HEK293T (cell line): ENCODE results near the gene NR1H3.

ENCODE experiments used
- ARNT ChIP-seq: fragments of 450-650 bp; IDR thresholded peaks from 2 replicates; pipeline ENCODE4 v1.6.1; 2017; ENCODE audit warnings: mild to moderate bottlenecking
- BHLHE40 ChIP-seq: fragments of 450-650 bp; IDR thresholded peaks from 2 replicates; pipeline ENCODE4 v1.6.1; 2016; ENCODE audit warnings: mild to moderate bottlenecking, moderate library complexity, borderline replicate concordance
- FOXM1 ChIP-seq: fragments of 450-650 bp; IDR thresholded peaks from 2 replicates; pipeline ENCODE4 v1.6.1; 2017; ENCODE audit warnings: mild to moderate bottlenecking, borderline replicate concordance
- NFRKB ChIP-seq: fragments of 450-650 bp; IDR thresholded peaks from 2 replicates; pipeline ENCODE4 v1.6.1; 2016; ENCODE audit warnings: mild to moderate bottlenecking, moderate library complexity
- SP1 ChIP-seq: fragments of 450-650 bp; IDR thresholded peaks from 2 replicates; pipeline ENCODE4 v1.6.1; 2017
- TARDBP ChIP-seq: fragments of 450-650 bp; IDR thresholded peaks from 2 replicates; pipeline ENCODE4 v1.6.1; 2016
- ZNF384 ChIP-seq: fragments of 450-650 bp; IDR thresholded peaks from 2 replicates; pipeline ENCODE4 v1.6.1; 2016

DNA sequence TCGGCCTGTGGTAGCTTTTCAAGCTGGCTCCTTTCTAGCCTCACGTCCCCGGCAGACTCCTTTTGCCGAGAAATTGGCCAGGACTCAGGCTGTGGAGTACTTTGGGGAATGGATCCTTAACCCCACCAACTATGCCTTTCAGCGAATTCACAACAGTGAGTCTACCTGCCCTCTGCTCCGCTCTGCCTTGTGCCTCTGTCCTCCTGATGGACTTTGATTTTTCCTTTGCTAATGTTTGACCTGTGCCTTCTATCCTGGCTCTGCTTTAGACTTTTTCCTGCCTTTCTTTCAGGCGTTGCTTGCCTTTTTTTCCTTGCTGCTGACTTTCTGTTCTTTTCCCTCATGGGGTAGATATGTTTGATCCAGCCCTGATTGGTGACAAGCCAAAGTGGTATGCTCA is 24.7 kb downstream of the NR1H3 start:
- TF ChIP-seq ARNT: no peak
- TF ChIP-seq TARDBP: no peak
- no peak for TF ChIP-seq FOXM1
- no peak for TF ChIP-seq NFRKB
- no peak for TF ChIP-seq SP1
- no peak for TF ChIP-seq ZNF384
- no peak for TF ChIP-seq BHLHE40
